GM10266 (cell line): ENCODE results near the gene SLC9C2.
"Not testable (repeated sequence)": the region's sequence is repeated elsewhere in the genome, so short reads cannot be mapped to it uniquely, and the experiment has no call there.

ENCODE experiments used
- DNase-seq: peaks from one replicate; pipeline ENCODE4 v3.0.0; 2012; ENCODE audit errors: extremely low spot score
- CTCF ChIP-seq: IDR thresholded peaks from 2 replicates; pipeline ENCODE4 v1.5.1; 2012; ENCODE audit warnings: mild to moderate bottlenecking, low read depth; ENCODE audit not compliant: control insufficient read depth, insufficient read depth; ENCODE audit errors: missing control alignments

The SLC9C2 gene

GRCh38 chr1:173635116-173635515, 32.2 kb upstream of the SLC9C2 start, which contains the start of gene TEX50:
TEX50 (plus strand) TSS chr1:173635338; CDS start chr1:173635522, 184 bp downstream.
- DNase-seq = no peak
- TF ChIP-seq CTCF = no peak

- DNase-seq = no peak
- TF ChIP-seq CTCF = no peak
Measured at GRCh38 chr1:173628888-173629287, 26.0 kb upstream of the SLC9C2 start.

- no peak for TF ChIP-seq CTCF
- no peak for DNase-seq
Measured at GRCh38 chr1:173627269-173627668, 24.4 kb upstream of the SLC9C2 start.

- no peak for TF ChIP-seq CTCF
Measured at GRCh38 chr1:173616859-173617258, 14.0 kb upstream of the SLC9C2 start.

GRCh38 chr1:173613086-173613485, 10.2 kb upstream of the SLC9C2 start:
- DNase-seq = not testable (repeated sequence)

More at GRCh38 chr1:173616859-173617258, 14.0 kb upstream of the SLC9C2 start:
- no peak for DNase-seq

GRCh38 chr1:173608503-173609216, 5.8 kb upstream of the SLC9C2 start:
- TF ChIP-seq CTCF = no peak
- DNase-seq = no peak

GRCh38 chr1:173601588-173601987, 1.3 kb downstream of the SLC9C2 start:
- DNase-seq = no peak
- no peak for TF ChIP-seq CTCF
